Ovary (tissue), 9 donors: ENCODE results near the gene MAT2A. TPM values are rescaled to one million over a fixed set of nuclear protein-coding genes. Genes with fewer than 3 reads are reported as not detected.

Experiments used
- DNase-seq, 5 donors: peaks; one replicate each; pipeline ENCODE4 v3.0.0-alpha.2; 2019 to 2020
- H3K27ac ChIP-seq, 2 donors: fragments of 200-600 bp; one replicate each; pipeline versions ENCODE4 v1.5.1 to v1.8.0; 2019 to 2022
- H3K27me3 ChIP-seq: fragments of 200-600 bp; one replicate; pipeline ENCODE4 v1.8.0; 2022
- H3K36me3 ChIP-seq: fragments of 200-600 bp; sonication (generic); one replicate; pipeline ENCODE4 v1.5.1; 2019
- H3K4me1 ChIP-seq: one replicate; pipeline ENCODE4 v1.8.1; 2013; ENCODE audit warnings: mild to moderate bottlenecking, moderate library complexity; ENCODE audit not compliant: insufficient read depth
- H3K4me3 ChIP-seq: fragments of 200-600 bp; sonication (generic); one replicate; pipeline ENCODE4 v1.5.1; 2017
- H3K9me3 ChIP-seq, 2 donors: fragments of 200-600 bp in 1 of 2; sonication (generic) in 1 of 2; one replicate each; pipeline versions ENCODE4 v1.5.1 to v1.8.1; 2013 to 2019; ENCODE audit warnings: mild to moderate bottlenecking in 1 of 2, moderate library complexity in 1 of 2
- EP300 ChIP-seq: sonication (generic); formaldehyde crosslinking; IDR thresholded peaks from one replicate; pipeline ENCODE4 v1.6.1; 2017; ENCODE audit warnings: antibody characterized with exemption
- POLR2A ChIP-seq: fragments of 450-650 bp; IDR thresholded peaks from one replicate; pipeline ENCODE4 v1.6.1; 2017; ENCODE audit warnings: antibody characterized with exemption, mild to moderate bottlenecking, moderate library complexity
- WGBS, 3 donors: extraction: QIAGEN DNeasy Blood & Tissue Kit in 1 of 3; methylation state at CpG; one replicate each; pipeline versions ENCODE4 v1.1.5 to v1.1.7; 2013 to 2017; 5-methylcytosine and 5-hydroxymethylcytosine counted together
- intact Hi-C, 4 donors: fragments of 100-400 bp; cut with DNase I; formaldehyde crosslinking; loops; one replicate each; pipeline versions ENCODE4 v1.11.0 to v1.15.1; 2022 to 2023
- polyA plus RNA-seq, 2 donors: library from polyadenylated mRNA; stranded (reverse); fragments of 200-250 nt in 1 of 2; fragments of 350-450 nt in 1 of 2; fragmentation: Illumina TruSeq in 1 of 2; extraction: RNeasy Lipid Tissue Mini Kit (QIAGEN cat#74804) in 1 of 2; gene quantifications; one replicate each; pipeline ENCODE4 v1.2.3, GENCODE V29; 2013 to 2014
- total RNA-seq, 7 donors: library from RNA; depleted of rRNA in 2 of 7; stranded (reverse); fragments of >200 nt in 2 of 7; fragmentation: NEBNext Ultra II Directional in 3 of 7; extraction: Animal tissue kit (Norgen Biotek cat#: 25700) in 3 of 7; gene quantifications; one replicate each; pipeline versions ENCODE4 v1.1.0 to v1.2.4, GENCODE V29; 2016 to 2023
- TF ChIP-seq, protein P1 (sequence below), 3 donors: fragments of 450-650 bp in 2 of 3; fragments of 200-600 bp in 1 of 3; IDR thresholded peaks; one replicate each; pipeline versions ENCODE4 v1.5.1 to v1.8.0; 2016 to 2022; ENCODE audit warnings: antibody characterized with exemption in 3 of 3, mild to moderate bottlenecking in 1 of 3
- donor health status: DM: no; HTN: no; CAD: no; lungs with moderate emphysema.
- donor health status: DM: no; HTN: no; CAD: no.
- donor health status: Bipolar disorder and iron deficiency.
- donor health status: DM: yes; HTN: yes; CAD: no.
- donor health status: DM: no; HTN: no; CAD: no.
- donor health status: DM: yes; HTN: yes; CAD: no.

The MAT2A gene
- total and polyA plus RNA-seq, 9 donors: 70.8 to 766 (median 224) TPM

DNA sequence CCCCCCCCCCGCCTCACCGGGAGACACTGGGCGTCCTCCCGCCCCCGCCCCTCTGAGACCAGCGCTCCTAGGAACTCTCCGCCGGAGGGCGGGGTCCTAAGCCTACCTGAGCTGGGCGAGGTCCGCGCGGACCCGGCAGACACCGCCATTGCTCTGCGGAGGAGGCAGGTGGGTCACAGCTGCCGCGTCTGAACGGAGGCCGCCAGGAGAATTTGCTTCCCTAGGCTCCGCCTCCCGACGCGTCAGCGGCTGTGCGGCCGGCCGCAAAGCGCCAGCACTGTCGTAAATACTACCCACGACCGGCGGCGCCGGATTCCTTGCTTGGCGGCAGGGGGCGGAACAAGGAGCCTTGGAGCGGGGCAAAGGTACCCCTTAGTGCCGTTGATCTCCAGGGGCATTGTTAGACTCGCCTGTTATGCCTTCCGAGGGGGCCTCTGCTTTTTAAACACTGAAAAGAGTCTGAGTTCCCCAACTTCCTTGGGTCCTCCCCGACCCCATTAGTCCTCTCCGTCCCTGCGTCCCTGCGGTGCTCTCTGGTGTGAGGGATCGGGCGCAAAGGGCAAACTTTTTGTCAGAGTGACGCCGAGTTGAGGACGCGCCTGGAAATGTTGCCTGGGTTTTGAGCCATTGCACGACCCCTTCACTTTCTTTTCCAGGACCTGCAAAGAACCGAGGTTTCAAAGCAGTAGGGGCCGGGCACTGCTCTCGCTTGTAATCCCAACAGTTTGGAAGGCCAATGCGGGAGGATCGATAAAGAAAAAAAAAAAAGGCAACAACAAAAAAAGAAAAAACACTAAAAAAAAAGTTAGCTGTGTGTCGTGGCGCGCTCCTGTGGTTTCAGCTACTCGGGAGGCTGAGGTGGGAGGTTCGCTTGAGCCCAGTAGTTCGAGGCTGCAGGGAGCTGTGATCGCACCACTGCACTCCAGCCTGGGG is 22.6 kb downstream of the MAT2A start, which contains the start of gene GGCX:
Gene GGCX (minus strand): TSS at position 214 of the 933 bp plus-strand sequence. CDS start 65 bp downstream, at position 149.
- DNase-seq: peak; percentile 95 to 98 (median 96)
- TF ChIP-seq EP300 (no peak), POLR2A (peak; percentile 81)
- TF ChIP-seq, protein P1, sequence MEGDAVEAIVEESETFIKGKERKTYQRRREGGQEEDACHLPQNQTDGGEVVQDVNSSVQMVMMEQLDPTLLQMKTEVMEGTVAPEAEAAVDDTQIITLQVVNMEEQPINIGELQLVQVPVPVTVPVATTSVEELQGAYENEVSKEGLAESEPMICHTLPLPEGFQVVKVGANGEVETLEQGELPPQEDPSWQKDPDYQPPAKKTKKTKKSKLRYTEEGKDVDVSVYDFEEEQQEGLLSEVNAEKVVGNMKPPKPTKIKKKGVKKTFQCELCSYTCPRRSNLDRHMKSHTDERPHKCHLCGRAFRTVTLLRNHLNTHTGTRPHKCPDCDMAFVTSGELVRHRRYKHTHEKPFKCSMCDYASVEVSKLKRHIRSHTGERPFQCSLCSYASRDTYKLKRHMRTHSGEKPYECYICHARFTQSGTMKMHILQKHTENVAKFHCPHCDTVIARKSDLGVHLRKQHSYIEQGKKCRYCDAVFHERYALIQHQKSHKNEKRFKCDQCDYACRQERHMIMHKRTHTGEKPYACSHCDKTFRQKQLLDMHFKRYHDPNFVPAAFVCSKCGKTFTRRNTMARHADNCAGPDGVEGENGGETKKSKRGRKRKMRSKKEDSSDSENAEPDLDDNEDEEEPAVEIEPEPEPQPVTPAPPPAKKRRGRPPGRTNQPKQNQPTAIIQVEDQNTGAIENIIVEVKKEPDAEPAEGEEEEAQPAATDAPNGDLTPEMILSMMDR (IDR thresholded peaks at IDR 0.05): peak in 2 of 3 donors; percentile 41 to 62
- Histone ChIP-seq H3K4me1 (peaks cover 6% of the 10 kb centered on the region), H3K4me3 (peak within 1 kb of the TSS; percentile 94), H3K27ac (peak within 1 kb of the TSS; percentile 18 to 65), H3K36me3 (no peaks in the 10 kb centered on the region), H3K27me3 (no peaks in the 10 kb centered on the region), H3K9me3 (no peaks in the 10 kb centered on the region)
- intact Hi-C loops: no loop called here
- WGBS, 3 donors: 3 to 4% (median 4%) methylated on average over 50 to 64 of the region's 64 CpGs

DNA sequence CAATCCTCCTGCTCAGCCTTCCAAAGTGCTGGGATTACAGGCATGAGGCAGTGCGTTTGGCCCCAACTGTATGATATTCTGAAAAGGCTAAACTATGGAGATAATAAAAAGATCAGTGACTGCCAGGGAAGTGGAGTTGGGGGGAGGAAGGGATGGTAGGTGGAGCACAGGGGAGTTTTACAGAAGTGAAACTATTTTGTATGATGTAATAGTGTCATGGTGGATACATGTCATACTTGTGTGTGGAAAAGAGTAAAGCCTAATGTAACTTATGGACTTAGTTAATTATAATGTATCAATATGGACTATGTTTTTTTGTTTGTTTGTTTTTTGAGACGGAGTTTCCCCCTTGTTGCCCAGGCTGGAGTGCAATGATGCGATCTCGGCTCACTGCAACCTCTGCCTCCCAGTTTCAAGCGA is 25.2 kb downstream of the MAT2A start:
- no peak for TF ChIP-seq POLR2A
- no peak for TF ChIP-seq EP300
- TF ChIP-seq, protein P1 (IDR thresholded peaks at IDR 0.05): no peak
- Histone ChIP-seq H3K9me3 (no peaks in the 10 kb centered on the region), H3K27me3 (no peaks in the 10 kb centered on the region), H3K4me3 (no peak overlapping the region), H3K4me1 (peaks cover 6% of the 10 kb centered on the region), H3K27ac (no peak overlapping the region), H3K36me3 (no peaks in the 10 kb centered on the region)
- intact Hi-C loops: no loop called here
- no peak for DNase-seq
- 80 to 83% (median 81%) methylated on average over 5 of the region's 5 CpGs for WGBS, 3 donors

- DNase-seq: no peak
- H3K27ac ChIP-seq: no peak overlapping the region
- 84 to 85% (median 84%) methylated on average over 4 of the region's 4 CpGs for WGBS, 3 donors
- TF ChIP-seq EP300 (no peak), POLR2A (no peak)
- TF ChIP-seq, protein P1 (IDR thresholded peaks at IDR 0.05): no peak
- H3K4me3 ChIP-seq: no peak overlapping the region
- no peaks in the 10 kb centered on the region for H3K9me3 ChIP-seq
- intact Hi-C loops: no loop called here
- no peaks in the 10 kb centered on the region for H3K36me3 ChIP-seq
- H3K4me1 ChIP-seq: peaks cover 2% of the 10 kb centered on the region
- no peaks in the 10 kb centered on the region for H3K27me3 ChIP-seq
Measured at GRCh38 chr2:85566265-85566664, 27.3 kb downstream of the MAT2A start.

GRCh38 chr2:85575739-85576138 is 36.8 kb downstream of the MAT2A start:
- WGBS, 3 donors: 77 to 87% (median 79%) methylated on average over 8 of the region's 8 CpGs
- TF ChIP-seq EP300 (no peak), POLR2A (no peak)
- TF ChIP-seq, protein P1 (IDR thresholded peaks at IDR 0.05): no peak
- Histone ChIP-seq H3K4me1 (no peaks in the 10 kb centered on the region), H3K27me3 (no peaks in the 10 kb centered on the region), H3K27ac (no peak overlapping the region), H3K4me3 (no peak overlapping the region), H3K36me3 (no peaks in the 10 kb centered on the region), H3K9me3 (no peaks in the 10 kb centered on the region)
- intact Hi-C loops: no loop called here
- DNase-seq: no peak
